Erythroblast (primary cell): Measurements from ENCODE around the gene VDAC2.
A peak's percentile ranks its signal among the peaks of the same experiment; 100 is the strongest.

Experiments used
- GATA1 ChIP-seq: IDR thresholded peaks from 2 replicates; pipeline ENCODE4 v1.6.1; 2011; ENCODE audit warnings: low read depth, mild to moderate bottlenecking, control low read depth, low read length, moderate library complexity
- POLR2A ChIP-seq: IDR thresholded peaks from 2 replicates; pipeline ENCODE4 v1.6.1; 2011; ENCODE audit warnings: mild to moderate bottlenecking, low read length

DNA sequence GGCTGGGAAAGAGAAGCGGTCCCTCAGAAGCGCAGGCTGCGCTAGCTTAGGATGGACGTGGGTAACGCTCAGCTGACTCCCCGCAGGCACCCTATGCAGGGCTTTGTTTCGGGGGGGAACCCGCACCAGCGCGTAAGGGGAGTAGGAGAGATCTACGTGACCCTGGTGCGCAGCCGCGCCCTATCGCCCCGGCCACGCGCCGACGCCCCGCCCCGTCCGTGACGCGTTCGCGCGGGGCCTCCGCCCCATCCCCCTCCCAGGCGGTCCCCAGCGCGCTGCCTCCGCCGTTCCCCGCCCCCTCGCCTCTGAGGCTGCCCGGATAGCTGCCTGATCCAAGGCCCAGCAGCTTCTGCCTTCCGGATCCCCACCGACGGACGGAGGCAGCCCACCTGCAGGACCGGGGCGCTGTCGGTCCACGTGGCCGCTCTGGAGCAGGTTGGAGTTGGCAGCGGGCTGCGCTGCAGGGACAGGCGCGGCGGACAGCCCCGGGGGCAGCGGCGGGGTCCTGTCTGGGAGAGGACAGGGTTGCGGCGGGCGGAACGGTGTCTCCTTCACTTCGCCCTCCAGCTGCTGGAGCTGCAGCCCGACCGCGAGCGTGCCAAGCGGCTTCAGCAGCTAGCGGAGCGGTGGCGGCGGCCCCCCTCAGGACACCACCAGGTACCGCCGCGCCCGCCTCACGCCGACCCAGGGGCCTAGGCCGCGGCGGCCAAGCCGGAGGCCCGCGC lies at the start of gene VDAC2:
- peak; percentile 87 for TF ChIP-seq POLR2A
- no peak for TF ChIP-seq GATA1
